Erythroblast (primary cell): ENCODE results near the gene ASNSD1.

Experiments
- DNase-seq, 2 experiments: peaks; one replicate each; lab custom pipeline; 2025; lab: John Stamatoyannopoulos, UW
- GATA1 ChIP-seq: IDR thresholded peaks from 2 replicates; pipeline ENCODE4 v1.6.1; 2011; ENCODE audit warnings: low read depth, mild to moderate bottlenecking, control low read depth, low read length, moderate library complexity
- POLR2A ChIP-seq: IDR thresholded peaks from 2 replicates; pipeline ENCODE4 v1.6.1; 2011; ENCODE audit warnings: mild to moderate bottlenecking, low read length

Gene ASNSD1

DNA sequence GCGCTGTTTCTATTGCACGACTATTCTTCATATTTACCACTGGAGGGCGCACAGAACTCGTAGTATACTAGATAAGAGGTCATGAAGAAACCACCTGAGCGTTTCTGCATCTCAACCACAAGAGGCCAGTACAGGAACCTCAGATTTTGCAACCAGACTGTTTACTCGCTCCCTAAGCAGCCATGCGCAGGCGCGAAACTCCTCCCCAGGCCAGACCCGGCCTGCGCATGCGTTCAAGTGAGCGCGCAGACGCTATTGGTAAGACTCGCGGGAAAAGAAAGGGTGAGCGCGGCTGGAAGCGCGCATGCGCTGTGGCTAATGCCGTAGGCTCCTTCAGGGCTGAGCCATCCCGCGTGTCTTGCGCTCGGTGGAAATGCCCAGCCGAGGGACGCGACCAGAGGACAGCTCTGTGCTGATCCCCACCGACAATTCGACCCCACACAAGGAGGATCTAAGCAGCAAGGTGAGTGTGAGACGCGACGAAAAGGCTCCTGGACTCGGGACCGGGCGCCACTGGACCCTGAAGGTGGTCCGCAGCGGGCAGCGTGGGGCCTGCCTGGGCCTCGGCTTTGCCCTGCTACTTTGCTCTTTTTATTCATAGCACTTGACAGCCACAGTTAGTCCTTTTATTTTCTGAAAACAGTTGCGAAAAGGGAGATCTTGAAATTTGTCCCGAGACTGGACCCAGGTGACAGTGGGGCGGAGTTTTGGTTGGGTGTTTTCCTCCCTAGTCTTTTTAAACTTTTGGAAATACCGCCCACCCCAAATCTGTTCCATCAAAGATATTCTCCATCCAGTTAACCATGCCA lies at the start of gene ASNSD1:
TSS of gene ASNSD1 (plus strand) at position 312 of the 809 bp plus-strand sequence. CDS start 4,674 bp downstream, outside the sequence.
- peak; percentile 100 for DNase-seq
- TF ChIP-seq GATA1 (no peak), POLR2A (peak; percentile 96)

DNA sequence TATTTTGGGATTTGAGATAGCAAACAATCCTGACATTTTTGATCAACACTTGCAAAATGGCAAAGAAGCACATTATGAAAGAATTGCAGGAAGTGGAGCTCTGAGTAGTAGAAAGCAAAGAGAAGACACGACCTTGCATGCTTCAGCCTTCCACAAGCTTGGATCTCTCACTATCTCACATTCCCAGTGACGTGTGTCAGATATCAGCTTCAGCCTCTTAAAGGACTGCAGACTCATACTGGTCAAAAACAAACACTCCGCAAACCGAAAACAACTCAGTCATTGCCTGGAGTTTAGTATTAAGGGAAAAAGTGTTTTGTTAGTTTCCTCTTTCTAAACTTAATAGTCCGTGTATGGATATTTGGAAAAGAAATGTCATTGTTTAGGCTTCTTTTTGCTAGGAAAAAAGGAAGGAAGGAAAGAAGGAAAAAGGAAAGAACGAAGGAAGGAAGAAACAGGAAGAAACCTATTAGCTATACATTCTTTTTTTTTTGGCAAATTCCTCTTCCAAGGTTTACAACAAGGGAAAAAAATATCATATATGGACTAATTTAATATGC lies 48.1 kb upstream of the ASNSD1 start:
- DNase-seq, result peak; percentile 94 to 95
- TF ChIP-seq POLR2A (peak; percentile 78), GATA1 (no peak)

GRCh38 chr2:189613650-189614420 lies 47.4 kb upstream of the ASNSD1 start:
- no peak for TF ChIP-seq GATA1
- TF ChIP-seq POLR2A, result no peak
- DNase-seq, result peak; percentile 74 to 83

GRCh38 chr2:189614585-189614984 lies 46.7 kb upstream of the ASNSD1 start:
- DNase-seq, result peak in 1 of 2 experiments; percentile 22
- TF ChIP-seq POLR2A (no peak), GATA1 (no peak)

GRCh38 chr2:189618197-189618596 lies 43.1 kb upstream of the ASNSD1 start:
- TF ChIP-seq GATA1 (no peak), POLR2A (no peak)
- no peak for DNase-seq

GRCh38 chr2:189621781-189622180 lies 39.5 kb upstream of the ASNSD1 start:
- TF ChIP-seq GATA1, result no peak
- no peak for TF ChIP-seq POLR2A
- DNase-seq, result no peak

- TF ChIP-seq GATA1 (no peak), POLR2A (no peak)
- DNase-seq, result peak in 1 of 2 experiments; percentile 47
Observed at GRCh38 chr2:189623049-189623448, 38.2 kb upstream of the ASNSD1 start.

GRCh38 chr2:189624648-189625355 lies 36.5 kb upstream of the ASNSD1 start:
- DNase-seq, result no peak
- no peak for TF ChIP-seq POLR2A
- TF ChIP-seq GATA1, result no peak

DNA sequence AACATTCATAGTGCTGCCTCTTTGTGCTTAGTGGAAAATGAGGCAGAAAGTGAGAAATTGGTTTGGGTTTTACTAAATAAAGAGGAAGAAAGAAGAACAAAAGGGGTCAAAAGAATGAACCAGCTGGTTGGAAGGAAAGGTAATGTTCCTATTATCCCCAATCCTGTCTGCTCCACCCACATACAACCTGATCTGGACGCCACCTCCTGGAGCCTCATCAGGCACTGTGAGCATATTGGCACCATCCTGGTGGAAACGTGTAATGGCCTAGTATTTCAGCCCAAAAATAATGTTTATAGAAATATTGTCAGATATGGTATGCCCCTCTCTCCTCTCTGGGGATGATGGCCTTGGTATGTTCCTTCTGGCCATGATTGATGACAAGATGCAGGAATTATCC lies 35.6 kb upstream of the ASNSD1 start:
- DNase-seq, result no peak
- TF ChIP-seq GATA1, result no peak
- TF ChIP-seq POLR2A, result no peak

- no peak for TF ChIP-seq GATA1
- TF ChIP-seq POLR2A, result no peak
- DNase-seq, result no peak
Observed at GRCh38 chr2:189627789-189628188, 33.5 kb upstream of the ASNSD1 start.

DNA sequence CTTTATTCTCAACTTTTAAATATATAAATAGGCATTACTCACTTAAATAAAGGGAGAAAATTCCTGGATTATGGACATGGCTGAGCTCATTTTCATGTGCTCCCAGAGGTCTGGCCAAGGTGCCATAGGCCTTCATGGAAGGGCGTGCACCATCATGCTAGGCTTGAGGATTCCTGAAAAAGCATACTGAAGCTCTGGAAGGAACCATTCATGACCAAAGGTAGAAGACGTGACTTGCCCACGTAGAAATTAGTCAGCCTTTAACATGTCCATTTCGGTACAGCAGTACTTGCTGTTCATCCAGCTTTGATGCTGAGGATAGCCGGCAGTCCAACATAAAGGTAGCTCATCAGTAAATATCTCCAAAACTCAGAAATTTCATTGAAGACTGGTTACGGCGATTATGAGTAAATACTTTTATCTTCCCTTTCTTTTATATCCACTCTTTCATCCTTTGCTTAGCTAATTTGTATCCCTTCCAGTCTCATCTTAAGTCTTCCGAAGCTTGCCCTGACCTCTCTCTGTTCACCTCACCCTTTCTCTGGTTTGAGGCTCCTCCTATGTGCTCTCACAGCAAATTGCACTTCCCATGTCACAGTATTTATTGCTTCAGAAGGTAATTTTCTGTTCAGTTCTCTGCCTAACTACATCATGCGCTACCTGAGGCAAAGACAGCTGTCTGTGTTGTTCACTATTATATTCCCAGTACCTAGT lies 32.3 kb upstream of the ASNSD1 start:
- TF ChIP-seq GATA1, result no peak
- peak; percentile 42 to 64 for DNase-seq

DNA sequence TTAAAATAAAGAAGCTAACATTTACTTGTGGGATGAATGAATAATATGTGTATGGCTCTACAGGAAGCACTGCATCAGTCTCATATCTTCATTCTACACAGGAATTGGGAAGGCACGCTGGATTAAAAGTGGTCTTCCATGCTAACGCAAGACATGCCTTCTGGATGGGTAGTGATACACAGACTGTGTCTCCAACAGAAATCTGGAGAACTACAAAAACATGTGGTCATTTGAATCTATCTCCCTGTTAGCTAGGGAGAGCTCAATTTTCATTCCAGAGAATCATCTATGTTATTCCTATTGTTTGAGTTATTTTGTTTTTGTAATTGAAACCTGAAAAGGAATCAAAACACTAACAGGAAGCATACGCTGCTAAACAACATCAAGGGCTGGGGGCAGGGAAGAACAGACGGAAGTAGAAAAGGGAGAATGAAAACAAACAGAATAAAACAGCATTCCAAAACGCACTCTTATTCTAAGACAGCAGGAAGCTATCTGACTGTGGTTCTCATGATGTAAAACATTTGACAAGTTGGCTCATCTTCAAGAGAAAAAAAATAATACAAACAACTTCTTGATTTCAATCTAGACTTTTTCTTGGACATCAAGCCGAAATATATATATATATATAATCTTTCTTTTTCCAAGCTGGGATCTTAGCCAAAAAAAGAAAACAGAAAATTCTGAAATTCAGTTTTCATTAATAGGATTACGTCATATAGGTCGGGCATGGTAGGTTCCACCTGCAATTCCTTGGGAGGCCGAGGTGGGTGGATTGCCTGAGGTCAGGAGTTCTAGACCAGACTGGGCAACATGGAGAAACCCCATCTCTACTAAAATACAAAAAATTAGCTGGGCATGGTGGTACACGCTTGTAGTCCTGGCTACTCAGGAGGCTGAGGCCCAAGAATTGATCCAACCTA lies 31.5 kb upstream of the ASNSD1 start:
- TF ChIP-seq GATA1 (no peak), POLR2A (no peak)
- no peak for DNase-seq
